Left cardiac atrium (tissue), 4 donors: ENCODE measurements around the gene CCDC51. TPM values are rescaled to one million over a fixed set of nuclear protein-coding genes. Genes with fewer than 3 reads are reported as not detected.
A peak's percentile ranks its signal among the peaks of the same experiment; 100 is the strongest.
"Not testable (repeated sequence)": the region's sequence is repeated elsewhere in the genome, so short reads cannot be mapped to it uniquely, and the experiment has no call there.

Source experiments
- ATAC-seq, 2 donors: fragments of 200-7000 bp; cut with Tn5 transposase; one replicate each; pipeline ENCODE4 v1.9.1; 2020; ENCODE audit warnings: mild to moderate bottlenecking in 2 of 2, moderate library complexity in 2 of 2
- DNase-seq: peaks from one replicate; pipeline ENCODE4 v3.0.0-alpha.2; 2020
- intact Hi-C, 2 donors: fragments of 100-400 bp; cut with DNase I; formaldehyde crosslinking; loops; one replicate each; pipeline versions ENCODE4 v1.14.1 to v1.15.1; 2022 to 2023
- total RNA-seq, 2 donors: library from RNA; stranded (reverse); fragmentation: NEBNext Ultra II Directional; extraction: Animal tissue kit (Norgen Biotek cat#: 25700); gene quantifications; one replicate each; pipeline ENCODE4 v1.2.1, GENCODE V29; 2021
- donor health status: DM: no; HTN: yes; CAD: no.
- donor health status: DM: no; HTN: yes; CAD: no; lungs with severe emphysema.
- donor health status: DM: yes; HTN: yes; CAD: no.
- donor health status: Dilated cardiomyopathy.

CCDC51 gene
- total RNA-seq, 2 donors from 2014 or later: 7.0 to 10.9 TPM

GRCh38 chr3:48467110-48467454 lies 27.2 kb upstream of the CCDC51 start:
- ATAC-seq (no peak), DNase-seq (no peak)
- intact Hi-C loops: loop anchor here in 1 of 2 donors (5.0 kb wide), 1 partner anchor 35 kb away; the partner anchor contains the start of gene SHISA5

GRCh38 chr3:48466386-48467109 lies 26.6 kb upstream of the CCDC51 start:
- peak; percentile 2 to 9 for ATAC-seq
- intact Hi-C loops: loop anchor here in 1 of 2 donors (5.0 kb wide), 1 partner anchor 36 kb away; the partner anchor contains the start of gene SHISA5
- DNase-seq: no peak

DNA sequence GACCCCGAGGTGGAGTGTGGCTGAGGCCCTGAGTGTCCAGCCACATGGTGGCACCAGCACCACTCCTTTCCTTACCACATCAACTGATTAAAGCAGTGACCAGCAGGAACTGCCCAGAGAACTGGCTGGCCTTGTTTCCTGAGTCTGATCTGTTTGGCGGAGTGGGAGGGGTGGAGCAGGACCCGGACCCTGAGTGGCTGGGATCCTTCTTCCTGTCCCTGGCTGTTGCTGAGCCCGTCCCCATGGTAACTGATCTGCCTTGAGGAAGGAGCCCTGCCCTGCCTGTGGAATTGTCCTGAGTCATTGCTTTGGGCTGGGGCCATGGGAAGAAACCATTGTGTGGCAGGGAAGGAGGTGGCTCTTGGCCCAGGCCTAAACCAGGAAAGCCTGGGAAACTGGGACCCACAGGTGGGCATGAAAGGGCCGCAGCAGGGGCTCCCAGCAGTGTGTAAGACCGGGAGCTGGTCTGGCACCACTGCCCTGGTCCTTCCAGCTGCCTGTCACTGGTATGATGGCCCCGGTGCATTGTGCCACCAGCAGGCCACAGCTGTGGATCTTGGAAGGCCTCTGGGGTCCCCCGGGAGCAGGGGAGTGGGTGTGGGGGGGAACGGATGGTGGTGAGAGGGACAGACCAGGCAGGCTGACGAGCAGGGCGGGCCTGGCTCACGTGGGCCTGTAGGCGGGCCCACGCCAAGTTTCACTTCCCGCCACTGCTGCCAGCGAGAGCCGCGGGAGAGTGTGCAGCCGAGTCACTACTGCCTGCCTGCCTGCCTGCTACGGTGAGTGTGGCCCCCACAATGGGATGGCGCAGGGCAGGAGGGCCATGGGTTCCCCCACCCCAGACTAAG lies 25.8 kb upstream of the CCDC51 start:
- intact Hi-C loops: loop anchor here in 1 of 2 donors (2.0 to 5.0 kb wide), 2 partner anchors 37 to 83 kb away; partner anchors contain the start of gene SHISA5
- DNase-seq (peak; percentile 98), ATAC-seq (peak; percentile 93 to 95)

- ATAC-seq (no peak), DNase-seq (no peak)
- intact Hi-C loops: loop anchor here in 1 of 2 donors (2.0 to 5.0 kb wide), 2 partner anchors 37 to 84 kb away; partner anchors contain the start of gene SHISA5
These were observed 25.3 kb upstream of the CCDC51 start for GRCh38 chr3:48465237-48465530.

GRCh38 chr3:48464713-48465221 lies 24.8 kb upstream of the CCDC51 start:
- ATAC-seq (no peak), DNase-seq (no peak)
- intact Hi-C loops: loop anchor here (2.0 to 5.0 kb wide), 3 partner anchors 38 to 84 kb away; partner anchors contain the start of gene SHISA5 (in 1 of the 2)

- no peak for ATAC-seq
- intact Hi-C loops: loop anchor here (2.0 to 5.0 kb wide), 2 partner anchors 84 to 85 kb away; no protein-coding TSS in a partner anchor
- DNase-seq: no peak
These were observed 23.8 kb upstream of the CCDC51 start for GRCh38 chr3:48463703-48464102.

DNA sequence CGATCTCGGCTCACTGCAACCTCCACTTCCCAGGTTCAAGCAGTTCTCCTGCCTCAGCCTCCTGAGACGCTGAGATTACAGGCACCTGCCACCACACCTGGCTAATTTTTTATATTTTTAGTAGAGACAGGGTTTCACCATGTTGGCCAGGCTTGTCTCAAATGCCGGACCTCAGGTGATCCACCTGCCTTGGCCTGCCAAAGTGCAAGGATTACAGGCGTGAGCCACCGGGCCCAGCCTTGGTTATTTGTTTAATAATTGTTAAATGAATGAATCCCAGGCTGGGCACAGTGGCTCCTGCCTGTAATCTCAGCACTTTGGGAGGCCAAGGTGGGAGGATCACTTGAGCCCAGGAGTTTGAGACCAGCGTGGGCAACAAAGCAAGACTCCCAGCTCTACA lies 21.8 kb upstream of the CCDC51 start:
- not testable (repeated sequence) for DNase-seq, ATAC-seq
- intact Hi-C loops: loop anchor here in 1 of 2 donors (5.0 kb wide), 1 partner anchor 86 kb away; no protein-coding TSS in a partner anchor

- ATAC-seq: no peak
- intact Hi-C loops: loop anchor here in 1 of 2 donors (5.0 kb wide), 1 partner anchor 87 kb away; no protein-coding TSS in a partner anchor
- no peak for DNase-seq
These were observed 20.6 kb upstream of the CCDC51 start for GRCh38 chr3:48460517-48460902.

DNA sequence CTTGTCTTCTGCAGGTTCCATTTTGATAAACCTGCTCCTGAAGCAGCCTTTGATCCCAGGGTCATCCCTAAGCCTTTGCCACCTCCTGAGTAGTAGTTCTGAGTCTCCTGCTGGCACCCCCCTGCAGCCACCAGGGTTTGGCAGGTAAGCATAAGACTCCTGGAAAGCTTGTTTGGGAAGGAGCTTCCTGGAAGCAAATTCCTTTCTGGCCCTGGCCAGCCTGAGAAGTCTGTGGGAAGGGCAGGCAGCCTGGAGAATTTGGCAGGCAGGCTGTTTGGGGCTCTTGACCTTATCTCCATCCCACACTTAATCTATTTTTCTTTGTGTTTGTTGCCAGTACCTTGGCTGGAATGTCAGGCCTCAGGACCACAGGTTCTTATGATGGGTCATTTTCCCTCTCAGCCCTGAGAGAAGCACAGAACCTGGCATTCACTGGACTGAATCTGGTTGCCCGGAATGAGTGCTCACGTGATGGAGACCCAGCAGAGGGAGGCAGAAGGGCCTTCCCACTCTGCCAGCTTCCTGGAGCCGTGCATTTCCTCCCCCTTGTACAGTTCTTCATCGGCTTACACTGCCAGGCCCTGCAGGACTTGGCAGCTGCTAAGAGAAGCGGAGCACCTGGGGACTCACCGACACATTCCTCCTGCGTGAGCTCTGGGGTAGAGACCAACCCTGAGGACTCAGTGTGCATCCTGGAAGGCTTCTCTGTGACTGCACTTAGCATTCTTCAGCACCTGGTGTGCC lies 20.0 kb upstream of the CCDC51 start:
- intact Hi-C loops: loop anchor here in 1 of 2 donors (5.0 kb wide), 1 partner anchor 87 kb away; no protein-coding TSS in a partner anchor
- ATAC-seq: no peak
- DNase-seq: no peak

DNA sequence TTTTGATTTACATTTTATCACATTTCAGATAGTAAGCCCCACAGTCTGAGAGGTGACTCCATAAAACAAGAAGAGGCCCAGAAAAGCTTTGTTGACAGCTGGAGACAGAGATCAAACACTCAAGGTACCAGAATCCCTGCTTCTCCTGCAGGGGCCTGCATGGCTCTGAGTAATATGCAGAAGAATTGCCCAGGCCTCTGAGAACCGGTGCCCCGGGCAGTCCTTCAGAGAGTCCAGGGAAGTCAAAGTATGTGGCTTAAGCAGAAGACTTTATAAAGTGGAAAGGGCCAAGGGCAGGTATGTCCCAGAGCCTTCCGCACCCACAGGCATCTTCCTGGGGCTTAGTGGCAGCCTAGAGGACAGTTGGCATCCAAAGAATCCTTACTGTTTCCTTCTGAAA lies 19.4 kb upstream of the CCDC51 start:
- intact Hi-C loops: no loop called here
- no peak for DNase-seq
- ATAC-seq: no peak

GRCh38 chr3:48456456-48456855 lies 16.5 kb upstream of the CCDC51 start:
- ATAC-seq: no peak
- no peak for DNase-seq
- intact Hi-C loops: no loop called here

DNA sequence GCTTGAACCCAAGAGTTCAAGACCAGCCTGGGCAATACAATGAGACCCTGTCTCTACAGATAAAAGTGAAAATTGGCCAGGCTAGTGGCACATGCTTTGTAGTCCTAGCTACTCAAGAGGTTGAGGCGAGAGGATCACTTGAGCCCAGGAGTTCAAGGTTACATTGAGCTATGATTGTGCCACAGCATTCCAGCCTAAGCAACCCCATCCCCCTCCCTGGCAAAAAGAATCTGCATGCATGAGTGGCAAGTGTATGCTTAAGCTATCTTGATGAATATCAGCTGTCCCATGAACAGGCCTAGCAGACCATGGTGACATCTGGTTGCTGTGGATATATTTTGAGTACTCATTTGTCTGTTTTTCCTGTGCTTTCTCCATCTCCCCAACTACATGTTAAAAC lies 11.4 kb upstream of the CCDC51 start:
- ATAC-seq (no peak), DNase-seq (no peak)
- intact Hi-C loops: no loop called here

DNA sequence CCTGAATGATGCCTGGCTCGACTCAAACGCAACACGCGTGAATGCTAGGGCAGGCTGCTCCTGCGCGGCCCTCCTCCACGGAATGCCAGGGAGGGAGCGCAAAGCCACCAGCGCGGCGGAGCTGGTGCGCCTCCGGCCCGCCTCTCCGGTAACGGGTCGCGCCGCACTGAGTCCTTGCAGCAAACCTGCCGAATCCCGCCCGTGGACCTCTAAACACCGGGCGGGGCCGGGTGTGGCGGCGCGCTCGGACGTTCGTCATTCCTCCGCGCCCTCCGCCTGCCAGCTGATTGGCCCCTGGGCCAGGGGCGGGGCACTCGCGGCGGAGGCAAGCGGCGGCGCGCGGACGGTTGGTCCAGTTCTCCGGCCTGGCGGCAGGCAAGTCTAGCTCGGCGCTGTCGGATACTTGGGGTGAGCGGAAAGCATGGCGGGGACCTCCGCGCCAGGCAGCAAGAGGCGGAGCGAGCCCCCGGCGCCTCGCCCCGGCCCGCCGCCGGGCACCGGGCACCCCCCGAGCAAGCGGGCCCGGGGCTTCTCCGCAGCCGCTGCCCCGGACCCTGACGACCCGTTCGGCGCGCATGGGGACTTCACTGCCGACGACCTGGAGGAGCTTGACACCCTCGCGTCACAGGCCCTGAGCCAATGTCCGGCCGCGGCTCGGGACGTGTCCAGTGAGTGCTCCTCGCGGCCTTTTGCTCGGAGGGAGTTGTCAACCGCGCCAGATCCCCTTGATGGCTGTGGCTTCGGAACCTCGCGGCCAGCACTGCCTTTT lies 6.7 kb upstream of the CCDC51 start, which contains the start of gene ATRIP:
ATRIP (plus strand) TSS at position 313 of the 769 bp plus-strand sequence; CDS start at position 422, 109 bp downstream.
- peak; percentile 98 to 99 for ATAC-seq
- intact Hi-C loops: no loop called here
- peak; percentile 94 for DNase-seq

DNA sequence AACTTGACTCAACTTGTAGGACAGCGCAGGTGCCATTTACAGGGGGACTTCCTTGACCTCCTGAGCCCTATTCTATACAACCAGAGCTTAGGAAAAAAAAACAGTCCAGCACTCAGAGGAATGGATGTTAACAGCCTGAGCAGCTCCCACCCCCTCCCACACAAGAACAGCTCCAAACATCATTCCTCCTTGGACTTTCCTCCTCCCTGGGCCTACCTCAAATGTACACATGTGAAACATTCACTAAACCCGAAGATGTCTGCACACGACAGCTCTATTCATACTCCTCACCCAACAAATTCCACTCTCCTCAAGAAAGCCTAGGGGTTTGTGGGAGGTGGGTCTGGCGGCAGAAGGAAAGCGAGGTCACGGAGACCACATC lies 6.1 kb upstream of the CCDC51 start:
- DNase-seq (no peak), ATAC-seq (no peak)
- intact Hi-C loops: no loop called here

DNA sequence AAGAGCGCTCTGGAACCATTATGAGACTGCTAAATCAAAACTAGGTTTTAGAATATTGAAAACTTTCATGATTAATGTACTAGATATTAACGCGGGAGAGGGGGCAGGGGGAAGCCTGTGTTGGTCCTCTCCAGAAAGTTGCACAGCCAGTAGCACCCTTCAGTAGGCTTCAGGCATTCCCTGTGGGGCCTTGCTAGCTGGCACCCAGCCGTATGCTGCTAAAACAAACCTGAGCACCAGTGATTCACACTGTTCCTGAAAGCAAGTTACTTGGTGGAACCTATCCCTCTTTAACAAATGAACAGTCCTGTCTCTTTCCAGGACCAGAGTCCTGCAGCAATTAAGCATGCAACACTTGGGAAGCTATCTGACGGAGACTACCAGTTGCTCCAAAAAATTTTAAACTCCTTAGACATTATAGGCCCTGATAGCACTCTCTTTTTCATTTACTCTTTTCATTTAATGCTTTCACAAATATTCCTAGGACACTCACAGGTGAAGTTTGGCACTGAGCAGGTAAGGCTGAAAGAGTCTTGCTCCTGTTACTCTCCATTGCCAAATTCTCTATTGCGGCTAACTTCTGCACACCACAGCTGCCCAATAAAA lies 5.5 kb upstream of the CCDC51 start:
- DNase-seq (no peak), ATAC-seq (no peak)
- intact Hi-C loops: no loop called here

DNA sequence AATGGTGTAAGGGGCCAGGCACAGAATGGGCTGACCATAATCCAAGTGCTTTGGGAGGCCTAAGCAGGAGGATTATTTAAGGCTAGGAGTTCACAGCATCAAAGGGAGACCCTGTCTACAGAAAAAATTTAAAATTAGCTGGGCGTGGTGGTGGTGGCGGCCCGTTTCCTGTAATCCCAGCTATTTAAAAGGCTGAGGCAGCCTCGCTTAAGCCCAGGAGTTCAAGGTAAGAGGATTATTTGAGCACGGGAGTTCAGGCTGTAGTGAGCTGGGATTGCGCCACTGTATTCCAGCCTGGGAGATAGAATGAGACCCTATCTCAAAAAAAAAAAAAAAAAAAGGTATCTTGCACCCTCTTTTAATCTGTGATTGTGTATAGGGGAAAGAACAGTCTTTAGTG lies 2.0 kb upstream of the CCDC51 start:
- intact Hi-C loops: no loop called here
- DNase-seq (no peak), ATAC-seq (no peak)

DNA sequence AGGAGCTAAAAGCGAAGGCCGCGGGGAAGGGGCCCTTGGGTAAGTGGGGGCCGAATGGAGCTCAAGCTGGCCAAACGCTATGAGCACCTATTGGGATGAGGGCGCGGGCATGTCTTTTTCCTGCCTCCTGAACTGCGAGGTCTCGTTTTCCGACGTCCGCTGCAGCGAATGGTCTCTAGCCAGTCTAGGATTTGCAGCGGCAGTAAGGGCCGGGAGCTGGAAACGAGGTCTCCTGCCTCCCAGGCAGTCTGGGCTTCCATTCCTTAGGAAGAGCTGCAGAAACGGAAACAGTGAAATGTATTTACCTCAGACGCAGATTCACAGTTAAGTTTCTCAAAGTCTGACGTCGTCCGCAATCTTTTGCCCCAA lies 655 bp upstream of the CCDC51 start:
- DNase-seq (no peak), ATAC-seq (peak; percentile 4 to 10)
- intact Hi-C loops: no loop called here

DNA sequence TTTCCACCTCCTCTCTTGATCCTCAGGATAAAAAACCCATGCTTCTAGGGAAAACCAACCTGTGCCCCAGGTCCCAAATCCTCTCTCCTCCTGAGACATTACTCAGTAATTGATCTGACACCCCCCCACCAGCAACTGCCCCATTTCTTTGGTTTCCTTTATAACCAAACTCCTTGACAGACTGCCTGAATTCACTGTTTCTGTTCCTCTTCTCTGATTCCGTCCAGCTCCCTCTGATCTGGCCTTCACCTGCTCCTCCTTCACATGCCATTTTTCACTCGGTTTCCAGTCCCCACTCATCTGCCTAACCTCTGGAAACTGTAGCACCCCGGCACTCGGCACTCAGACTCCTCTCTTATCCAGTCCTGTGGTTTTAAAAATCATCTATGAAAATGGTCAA lies 2.1 kb downstream of the CCDC51 start:
- intact Hi-C loops: loop anchor here in 1 of 2 donors (5.0 kb wide), 1 partner anchor 166 kb away; no protein-coding TSS in a partner anchor
- no peak for ATAC-seq
- DNase-seq: no peak
